ENCODE data around the gene MAX. TPM values are rescaled to one million over a fixed set of nuclear protein-coding genes. Genes with fewer than 3 reads are reported as not detected.

Gene MAX
- total RNA-seq (2014; rRNA removed; shearing (Covaris generic)): 28.2 and 31.4 TPM in 2 replicates

GRCh38 chr14:65102441-65103149, at the start of gene MAX:
MAX (minus strand) TSS chr14:65102517; CDS start chr14:65102339, 178 bp downstream.

Small RNA genes within 50 kb of the gene (small RNA-seq; reads per million reads assigned to genes)
- gene MIR4706 (not detected), gene RNU2-14P (1.8 reads per million, percentile 71 among the genes with 10 or more reads in this experiment)

Other genes with a start within 250 kb of the MAX start
- gene SPTB, start 222.6 kb downstream of the MAX start, total RNA-seq (2014; rRNA removed; shearing (Covaris generic)): 1.7 and 1.9 TPM in 2 replicates
- 17.9 and 26.1 TPM in 2 replicates for gene CHURC1, start 188.1 kb downstream of the MAX start, total RNA-seq (2014; rRNA removed; shearing (Covaris generic))
- gene GPX2, start 159.8 kb downstream of the MAX start, total RNA-seq (2014; rRNA removed; shearing (Covaris generic)): not detected in 2 replicates
- gene RAB15, start 130.2 kb downstream of the MAX start, total RNA-seq (2014; rRNA removed; shearing (Covaris generic)): 3.2 and 4.4 TPM in 2 replicates
- 4.0 and 5.4 TPM in 2 replicates for gene FNTB, start 115.6 kb downstream of the MAX start, total RNA-seq (2014; rRNA removed; shearing (Covaris generic))